HG02852 (cell line): ENCODE measurements around the gene NANOGP8.
"Not testable (repeated sequence)": the region's sequence is repeated elsewhere in the genome, so short reads cannot be mapped to it uniquely, and the experiment has no call there.

ENCODE experiments used
- ATAC-seq: cut with Tn5 transposase; IDR thresholded peaks from one replicate; pipeline ENCODE4 v1.9.1; 2021; ENCODE audit warnings: mild to moderate bottlenecking, moderate library complexity; ENCODE audit not compliant: unreplicated experiment

NANOGP8 gene

GRCh38 chr15:35095941-35096340 lies 10.8 kb upstream of the NANOGP8 start:
- no peak for ATAC-seq

DNA sequence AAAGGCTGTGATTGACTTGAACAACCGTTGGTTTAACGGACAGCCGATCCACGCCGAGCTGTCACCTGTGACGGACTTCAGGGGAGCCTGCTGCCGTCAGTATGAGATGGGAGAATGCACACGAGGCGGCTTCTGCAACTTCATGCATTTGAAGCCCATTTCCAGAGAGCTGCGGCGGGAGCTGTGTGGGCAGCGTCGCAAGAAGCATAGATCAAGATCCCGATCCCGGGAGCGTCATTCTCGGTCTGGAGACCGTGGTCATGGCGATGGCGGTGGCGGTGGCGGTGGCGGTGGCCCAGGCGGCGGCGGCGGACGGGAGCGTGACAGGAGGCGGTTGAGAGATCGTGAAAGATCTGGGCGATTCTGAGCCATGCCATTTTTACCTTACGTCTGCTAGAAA lies 7.8 kb upstream of the NANOGP8 start:
- ATAC-seq = no peak

- no peak for ATAC-seq
These were observed 7.2 kb upstream of the NANOGP8 start for GRCh38 chr15:35092311-35092710.

DNA sequence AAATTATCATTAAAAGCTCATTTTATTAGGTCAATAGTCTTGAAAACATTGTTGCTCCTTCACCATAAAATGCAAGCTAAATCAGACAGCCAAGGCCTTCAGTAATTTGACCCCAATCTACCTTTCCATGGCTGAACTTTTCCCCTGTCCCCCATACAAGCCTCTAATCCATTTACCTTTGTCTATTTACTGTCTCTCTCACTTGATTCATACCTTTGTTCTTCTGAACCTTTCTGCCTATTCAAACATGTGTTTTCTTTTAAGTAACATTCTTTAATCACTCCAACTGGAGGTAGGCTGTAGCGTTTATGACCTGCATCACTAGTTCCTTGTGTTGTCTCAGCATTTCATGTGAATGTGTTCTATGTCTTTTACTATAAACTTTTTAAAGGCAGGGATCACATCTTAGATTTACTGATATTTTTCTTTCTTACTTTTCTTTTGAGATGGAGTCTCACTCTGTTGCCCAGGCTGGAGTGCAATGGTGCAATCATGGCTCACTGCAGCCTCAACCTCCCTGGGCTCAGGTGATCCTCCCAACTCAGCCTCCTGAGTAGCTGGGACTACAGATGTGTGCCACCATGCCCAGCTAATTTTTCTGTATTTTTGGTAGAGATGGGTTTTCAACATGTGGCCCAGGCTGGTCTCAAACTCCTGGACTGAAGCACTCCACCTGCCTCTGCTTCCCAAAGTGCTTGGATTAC lies 5.2 kb upstream of the NANOGP8 start:
- no peak for ATAC-seq

DNA sequence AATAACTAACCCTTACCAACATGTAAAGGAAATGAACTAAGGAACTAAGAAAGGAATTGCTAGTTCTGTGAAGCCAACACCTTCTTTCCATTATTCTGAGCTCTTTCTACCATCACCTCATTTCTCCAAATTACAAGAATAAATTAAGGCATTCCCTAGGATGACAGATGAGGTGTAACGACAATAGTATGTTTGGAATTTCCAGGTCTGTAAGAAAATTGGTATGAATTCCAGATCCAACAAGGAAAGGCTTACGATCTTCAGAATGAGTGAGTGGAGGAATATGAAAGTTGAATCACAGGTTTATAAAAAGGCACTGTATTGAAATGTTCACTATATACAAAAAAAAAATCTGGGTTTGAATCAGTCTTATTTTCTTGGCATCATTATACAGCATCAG lies 4.5 kb upstream of the NANOGP8 start:
- no peak for ATAC-seq

DNA sequence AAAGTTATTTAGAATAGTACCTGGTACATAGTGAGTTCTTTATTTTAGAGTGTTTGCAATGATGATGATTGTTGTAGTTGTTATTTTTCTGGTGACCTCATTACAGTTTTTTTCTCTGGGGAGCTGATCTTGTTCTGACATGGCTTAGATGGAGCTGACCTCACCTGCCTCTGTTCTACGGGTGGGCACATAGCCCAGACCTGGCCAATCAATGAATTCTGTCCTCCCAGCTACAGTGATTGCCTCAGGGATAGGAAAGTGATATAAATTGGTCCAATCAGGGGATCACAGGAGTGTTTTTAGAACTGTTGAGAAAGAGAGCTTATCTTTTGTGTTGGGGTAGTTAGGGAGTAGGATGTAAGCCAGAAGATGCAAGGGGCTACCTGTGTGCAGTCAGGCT lies 3.2 kb upstream of the NANOGP8 start:
- no peak for ATAC-seq

DNA sequence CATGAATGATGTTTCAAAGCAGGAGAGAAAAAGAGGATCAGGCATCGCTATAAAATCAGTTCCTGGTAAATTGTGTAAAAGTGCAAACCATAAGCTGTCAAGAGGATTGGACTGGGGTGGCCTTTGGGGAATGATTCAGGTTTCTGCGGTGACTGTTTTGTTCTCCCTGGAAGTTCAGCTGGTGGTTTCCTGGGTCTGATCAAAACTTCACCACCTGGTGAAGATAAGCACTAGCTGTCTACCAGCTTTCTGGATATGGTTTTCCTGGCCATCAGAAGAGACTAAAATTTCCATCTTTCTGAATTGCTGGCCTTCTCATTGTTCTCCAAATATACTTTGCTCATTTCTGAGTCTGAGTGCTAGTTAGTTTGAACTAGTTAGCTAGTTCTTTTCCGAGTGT lies 2.7 kb upstream of the NANOGP8 start:
- ATAC-seq = no peak

- ATAC-seq = not testable (repeated sequence)
These were observed 2.4 kb downstream of the NANOGP8 start for GRCh38 chr15:35082371-35083348.

- ATAC-seq = not testable (repeated sequence)
These were observed 3.3 kb downstream of the NANOGP8 start for GRCh38 chr15:35081626-35082365.

GRCh38 chr15:35080226-35080625 lies 4.9 kb downstream of the NANOGP8 start:
- ATAC-seq = no peak

GRCh38 chr15:35078221-35078915 lies 6.7 kb downstream of the NANOGP8 start:
- ATAC-seq = no peak

DNA sequence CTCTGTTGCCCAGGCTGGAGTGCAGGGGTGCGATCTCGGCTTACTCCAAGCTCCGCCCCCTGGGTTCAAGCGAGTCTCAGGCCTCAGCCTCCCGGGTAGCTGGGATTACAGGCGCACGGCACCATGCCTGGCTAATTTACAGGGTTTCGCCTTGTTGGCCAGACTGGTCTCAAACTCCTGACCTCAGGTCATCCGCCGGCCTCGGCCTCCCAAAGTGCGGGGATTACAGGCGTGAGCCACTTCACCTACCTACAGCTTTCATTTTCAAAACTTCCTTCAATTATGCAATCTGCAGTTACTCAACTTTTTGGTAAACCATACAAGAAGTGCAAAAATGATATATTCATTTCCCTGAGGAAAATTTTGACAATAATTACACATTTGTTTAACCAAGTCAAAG lies 14.0 kb downstream of the NANOGP8 start:
- ATAC-seq = no peak

- no peak for ATAC-seq
These were observed 16.1 kb downstream of the NANOGP8 start for GRCh38 chr15:35068846-35069475.

- ATAC-seq = no peak
These were observed 17.4 kb downstream of the NANOGP8 start for GRCh38 chr15:35067496-35068347.

DNA sequence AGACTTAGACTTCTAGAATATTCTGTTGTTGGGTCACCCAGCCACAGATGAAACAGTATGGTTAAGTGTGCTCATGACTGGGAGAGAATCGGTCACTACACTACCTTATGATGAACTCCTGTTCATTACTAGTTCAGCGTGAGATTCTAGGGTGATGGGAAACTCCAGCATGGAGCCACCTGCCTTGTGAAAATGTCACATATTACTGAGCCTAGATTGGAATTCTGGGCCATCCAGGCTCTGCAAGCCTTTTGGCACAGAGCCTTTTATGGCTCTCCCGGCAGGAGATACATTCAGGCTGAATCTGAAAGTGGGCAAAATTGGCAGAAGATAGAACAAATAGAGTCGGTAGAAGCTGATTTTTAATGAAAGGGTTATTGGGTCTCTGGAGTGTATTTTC lies 19.0 kb downstream of the NANOGP8 start:
- no peak for ATAC-seq

- ATAC-seq = no peak
These were observed 20.4 kb downstream of the NANOGP8 start for GRCh38 chr15:35064576-35065190.

DNA sequence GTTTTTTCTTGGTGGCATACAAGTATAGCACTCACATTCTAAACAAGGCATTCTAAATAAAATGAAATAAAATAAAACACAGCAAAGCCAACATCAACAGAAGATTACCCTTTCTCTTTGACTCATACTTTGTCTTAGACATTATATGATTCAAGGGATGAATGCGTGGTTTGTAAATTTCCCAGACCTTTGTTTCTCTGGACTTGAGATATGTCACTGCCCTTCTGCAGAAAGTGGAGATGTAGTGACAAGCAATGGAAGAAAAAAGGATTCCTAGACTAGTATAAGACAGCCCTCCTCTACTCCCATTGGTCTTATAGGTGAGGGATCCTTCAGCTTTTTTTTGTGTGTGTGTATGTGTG lies 22.4 kb downstream of the NANOGP8 start:
- ATAC-seq = no peak

DNA sequence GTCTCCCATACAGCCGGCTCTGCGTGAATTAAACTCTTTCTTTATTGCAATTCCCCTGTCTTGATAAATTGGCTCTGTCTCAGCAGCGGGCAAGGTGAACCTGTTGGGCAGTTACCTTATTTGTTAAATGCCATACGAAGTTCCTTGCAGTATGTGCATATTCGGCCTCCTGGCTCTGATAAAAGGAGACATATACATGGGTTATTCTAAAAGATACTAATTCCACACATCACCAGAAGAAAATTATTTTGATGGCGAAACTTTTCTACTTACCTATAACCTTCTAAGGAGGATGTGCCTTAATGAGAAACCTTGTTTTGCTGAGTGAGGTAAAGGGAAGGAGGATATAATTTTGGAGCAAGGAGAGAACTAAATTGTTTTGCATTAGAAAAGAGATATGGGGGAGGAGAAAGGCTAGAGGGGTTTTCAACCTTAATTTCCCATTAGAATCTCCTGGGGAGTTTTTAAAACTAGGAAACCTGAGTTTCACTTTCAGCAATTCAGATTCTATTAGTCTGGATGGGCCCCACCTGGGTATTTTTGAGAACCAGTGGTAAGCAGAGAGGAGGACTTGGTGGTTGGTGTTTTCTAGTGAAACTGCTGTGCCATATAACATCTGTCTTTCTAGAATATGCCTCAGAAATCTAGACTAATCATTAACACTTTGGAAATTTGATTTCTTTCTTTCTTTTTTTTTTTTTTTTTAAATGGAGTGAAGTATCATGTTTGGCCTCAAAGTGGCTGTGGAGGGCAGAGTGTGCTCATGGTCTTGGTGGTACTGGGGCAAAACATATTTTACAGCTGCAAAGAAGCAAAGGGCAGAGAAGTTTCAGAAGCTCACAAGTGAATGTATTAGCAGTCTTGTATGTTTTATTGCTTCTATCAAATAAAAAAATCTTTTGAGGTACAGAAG lies 23.0 kb downstream of the NANOGP8 start:
- ATAC-seq = no peak
